Stomach (tissue), 9 donors: ENCODE measurements around the gene TRIO. TPM values are rescaled to one million over a fixed set of nuclear protein-coding genes. Genes with fewer than 3 reads are reported as not detected.
A peak's percentile ranks its signal among the peaks of the same experiment; 100 is the strongest.

Source experiments
- DNase-seq, 2 donors: peaks; one replicate each; pipeline versions ENCODE4 v3.0.0 to v3.0.0-alpha.2; 2013 to 2019
- H3K27ac ChIP-seq, 5 donors: fragments of 200-600 bp in 4 of 5; sonication (generic) in 4 of 5; one replicate each; pipeline ENCODE4 v1.5.1; 2013 to 2019; ENCODE audit warnings: mild to moderate bottlenecking in 1 of 5, moderate library complexity in 1 of 5
- H3K27me3 ChIP-seq, 3 donors: fragments of 200-600 bp; sonication (generic); one replicate each; pipeline ENCODE4 v1.5.1; 2017 to 2019; ENCODE audit warnings: mixed run types in 1 of 3
- H3K36me3 ChIP-seq, 4 donors: fragments of 200-600 bp; sonication (generic); 1 replicate in 3 of 4; 2 replicates in 1 of 4; pipeline ENCODE4 v1.5.1; 2016 to 2019
- H3K4me1 ChIP-seq, 4 donors: fragments of 200-600 bp; sonication (generic); one replicate each; pipeline ENCODE4 v1.5.1; 2016 to 2019
- H3K4me3 ChIP-seq, 4 donors: fragments of 200-600 bp; sonication (generic) in 3 of 4; one replicate each; pipeline ENCODE4 v1.5.1; 2016 to 2019; ENCODE audit warnings: mild to moderate bottlenecking in 1 of 4
- H3K9me3 ChIP-seq, 4 donors: fragments of 200-600 bp; sonication (generic); one replicate each; pipeline ENCODE4 v1.5.1; 2016 to 2019
- CTCF ChIP-seq, 7 experiments: fragments of 450-650 bp in 4 of 7; fragments of 200-600 bp in 3 of 7; sonication (generic) in 3 of 7; IDR thresholded peaks; one replicate each; pipeline ENCODE4 v1.5.1; 2016 to 2019; ENCODE audit warnings: antibody characterized with exemption in 7 of 7, control low read depth in 2 of 7, mild to moderate bottlenecking in 1 of 7
- EP300 ChIP-seq: sonication (generic); formaldehyde crosslinking; IDR thresholded peaks from one replicate; pipeline ENCODE4 v1.6.1; 2017; ENCODE audit warnings: antibody characterized with exemption
- POLR2A ChIP-seq, 4 donors: fragments of 450-650 bp; IDR thresholded peaks; one replicate each; pipeline ENCODE4 v1.6.1; 2016; ENCODE audit warnings: antibody characterized with exemption in 4 of 4, control low read depth in 2 of 4, mild to moderate bottlenecking in 1 of 4, moderate library complexity in 1 of 4
- POLR2AphosphoS5 ChIP-seq, 3 donors: sonication (generic); formaldehyde crosslinking; IDR thresholded peaks; one replicate each; pipeline ENCODE4 v1.6.1; 2016; ENCODE audit warnings: antibody characterized with exemption in 3 of 3
- WGBS, 5 donors: extraction: QIAGEN DNeasy Blood & Tissue Kit in 3 of 5; methylation state at CpG; one replicate each; pipeline versions ENCODE4 v1.1.5 to v1.1.7; 2013 to 2018; 5-methylcytosine and 5-hydroxymethylcytosine counted together
- intact Hi-C: fragments of 100-400 bp; cut with DNase I; formaldehyde crosslinking; loops from one replicate; pipeline ENCODE4 v1.15.1; 2023; ENCODE audit warnings: low total_unique reads
- polyA plus RNA-seq, 3 donors: library from polyadenylated mRNA; stranded (reverse); fragments of 200-250 nt; gene quantifications; one replicate each; pipeline ENCODE4 v1.2.3, GENCODE V29; 2013
- total RNA-seq, 5 donors: library from RNA; depleted of rRNA; stranded (reverse); fragments of >200 nt; gene quantifications; one replicate each; pipeline versions ENCODE4 v1.1.0 to v1.2.3, GENCODE V29; 2014 to 2016
- donor health status: healthy with polysubstance abuse.
- donor health status: Bipolar disorder and iron deficiency.
- donor health status: healthy.

Gene TRIO
- total and polyA plus RNA-seq, 8 donors = 9.9 to 558 (median 127) TPM

GRCh38 chr5:14226554-14226953 lies 83.4 kb downstream of the TRIO start:
- intact Hi-C loops = no loop called here
- Histone ChIP-seq H3K9me3 (no peaks in the 10 kb centered on the region), H3K4me1 (peaks cover 0 to 53% (median 30%) of the 10 kb centered on the region in 4 donors), H3K4me3 (no peak overlapping the region), H3K27ac (peak overlapping the region in 1 of 5 donors; percentile 30), H3K27me3 (no peaks in the 10 kb centered on the region), H3K36me3 (no peaks in the 10 kb centered on the region)
- TF ChIP-seq POLR2AphosphoS5 (IDR thresholded peaks at IDR 0.05) (no peak), CTCF (IDR thresholded peaks at IDR 0.05) (no peak), POLR2A (IDR thresholded peaks at IDR 0.05) (no peak), EP300 (no peak)
- 79 to 94% (median 83%) methylated on average over 6 of the region's 6 CpGs for WGBS, 5 donors
- no peak for DNase-seq

GRCh38 chr5:14226992-14227391 lies 83.8 kb downstream of the TRIO start:
- intact Hi-C loops = no loop called here
- H3K4me1 ChIP-seq = peaks cover 0 to 52% (median 30%) of the 10 kb centered on the region in 4 donors
- no peak overlapping the region for H3K4me3 ChIP-seq
- no peak for DNase-seq
- H3K36me3 ChIP-seq = no peaks in the 10 kb centered on the region
- WGBS, 5 donors = 43 to 68% (median 50%) methylated on average over 8 of the region's 8 CpGs
- peak overlapping the region in 1 of 5 donors; percentile 30 for H3K27ac ChIP-seq
- no peaks in the 10 kb centered on the region for H3K9me3 ChIP-seq
- TF ChIP-seq POLR2AphosphoS5 (IDR thresholded peaks at IDR 0.05) (no peak), EP300 (no peak), CTCF (IDR thresholded peaks at IDR 0.05) (no peak), POLR2A (IDR thresholded peaks at IDR 0.05) (no peak)
- no peaks in the 10 kb centered on the region for H3K27me3 ChIP-seq

GRCh38 chr5:14227513-14227912 lies 84.4 kb downstream of the TRIO start:
- intact Hi-C loops = no loop called here
- peaks cover 0 to 52% (median 30%) of the 10 kb centered on the region in 4 donors for H3K4me1 ChIP-seq
- no peaks in the 10 kb centered on the region for H3K36me3 ChIP-seq
- no peaks in the 10 kb centered on the region for H3K9me3 ChIP-seq
- DNase-seq = no peak
- H3K27me3 ChIP-seq = no peaks in the 10 kb centered on the region
- H3K4me3 ChIP-seq = no peak overlapping the region
- 13 to 32% (median 27%) methylated on average over 3 of the region's 3 CpGs for WGBS, 5 donors
- TF ChIP-seq POLR2AphosphoS5 (IDR thresholded peaks at IDR 0.05) (no peak), CTCF (IDR thresholded peaks at IDR 0.05) (no peak)
- no peak overlapping the region for H3K27ac ChIP-seq

GRCh38 chr5:14228219-14228618 lies 85.1 kb downstream of the TRIO start:
- no peak overlapping the region for H3K4me3 ChIP-seq
- no peak for TF ChIP-seq EP300
- no peak for TF ChIP-seq CTCF (IDR thresholded peaks at IDR 0.05)
- TF ChIP-seq POLR2AphosphoS5 (IDR thresholded peaks at IDR 0.05) = no peak
- no peak for TF ChIP-seq POLR2A (IDR thresholded peaks at IDR 0.05)
- DNase-seq = no peak
- intact Hi-C loops = no loop called here
- H3K4me1 ChIP-seq = peaks cover 0 to 47% (median 26%) of the 10 kb centered on the region in 4 donors
- H3K36me3 ChIP-seq = no peaks in the 10 kb centered on the region
- no peaks in the 10 kb centered on the region for H3K9me3 ChIP-seq
- H3K27ac ChIP-seq = no peak overlapping the region
- H3K27me3 ChIP-seq = no peaks in the 10 kb centered on the region
- 81 to 88% (median 84%) methylated on average over 6 of the region's 6 CpGs for WGBS, 5 donors
